ENCODE measurements around the gene ORAI1. TPM values are rescaled to one million over a fixed set of nuclear protein-coding genes. Genes with fewer than 3 reads are reported as not detected.
"Not testable (repeated sequence)": the region's sequence is repeated elsewhere in the genome, so short reads cannot be mapped to it uniquely, and the experiment has no call there.

The ORAI1 gene
- total and polyA plus RNA-seq, 11 donors: 4.5 to 18.8 (median 9.5) TPM

- TF ChIP-seq POLR2A (IDR thresholded peaks at IDR 0.05) (no peak), CTCF (IDR thresholded peaks at IDR 0.05) (no peak)
- peak; percentile 25 to 39 (median 37) for ATAC-seq
- intact Hi-C loops (cut with DNase I): loop anchor here in 6 of 10 donors (5.0 to 10.0 kb wide), 2 partner anchors 46 to 48 kb away; partner anchors contain the start of gene ORAI1 (in 6 of the 6)
- Histone ChIP-seq H3K9me3 (no peaks in the 10 kb centered on the region), H3K27me3 (no peaks in the 10 kb centered on the region), H3K27ac (peak overlapping the region in 5 of 12 donors; percentile 6 to 73 (median 54)), H3K36me3 (no peaks in the 10 kb centered on the region), H3K4me1 (peaks cover 0 to 18% (median 8%) of the 10 kb centered on the region in 12 donors), H3K4me3 (peak overlapping the region in 8 of 12 donors; percentile 21 to 64 (median 55))
- DNase-seq: peak in 1 of 5 donors; percentile 51
- WGBS, 4 donors: 67 to 76% (median 71%) methylated on average over 11 to 12 of the region's 12 CpGs
Observed at GRCh38 chr12:121673013-121673511, 46.7 kb downstream of the ORAI1 start.

GRCh38 chr12:121676190-121676589, 49.9 kb downstream of the ORAI1 start:
- WGBS, 4 donors: 86 to 96% (median 91%) methylated on average over 5 of the region's 5 CpGs
- no peak for DNase-seq
- H3K4me1 ChIP-seq: peaks cover 0 to 18% (median 8%) of the 10 kb centered on the region in 12 donors
- no peaks in the 10 kb centered on the region for H3K36me3 ChIP-seq
- intact Hi-C loops (cut with DNase I): loop anchor here in 3 of 10 donors (5.0 to 10.0 kb wide), 2 partner anchors 44 to 51 kb away; partner anchors contain the start of gene ORAI1 (in 2 of the 3)
- no peak overlapping the region for H3K4me3 ChIP-seq
- no peak overlapping the region for H3K27ac ChIP-seq
- H3K27me3 ChIP-seq: no peaks in the 10 kb centered on the region
- no peak for ATAC-seq
- no peaks in the 10 kb centered on the region for H3K9me3 ChIP-seq
- TF ChIP-seq POLR2A (IDR thresholded peaks at IDR 0.05) (no peak), CTCF (IDR thresholded peaks at IDR 0.05) (no peak)

GRCh38 chr12:121678305-121678704, 52.0 kb downstream of the ORAI1 start:
- TF ChIP-seq POLR2A (IDR thresholded peaks at IDR 0.05): no peak
- no peak for TF ChIP-seq CTCF (IDR thresholded peaks at IDR 0.05)
- ATAC-seq (no peak), DNase-seq (no peak)
- Histone ChIP-seq H3K4me3 (no peak overlapping the region), H3K4me1 (peaks cover 0 to 2% (median 0%) of the 10 kb centered on the region in 12 donors), H3K9me3 (no peaks in the 10 kb centered on the region), H3K27ac (no peak overlapping the region), H3K36me3 (no peaks in the 10 kb centered on the region), H3K27me3 (no peaks in the 10 kb centered on the region)
- 79 to 86% (median 80%) methylated on average over 3 of the region's 3 CpGs for WGBS, 4 donors
- intact Hi-C loops (cut with DNase I): loop anchor here in 3 of 10 donors (5.0 to 10.0 kb wide), 2 partner anchors 46 to 54 kb away; partner anchors contain the start of gene ORAI1 (in 2 of the 3)

GRCh38 chr12:121678716-121679300, 52.5 kb downstream of the ORAI1 start:
- 68 to 78% (median 69%) methylated on average over 9 of the region's 9 CpGs for WGBS, 4 donors
- intact Hi-C loops (cut with DNase I): loop anchor here in 3 of 10 donors (5.0 to 10.0 kb wide), 2 partner anchors 47 to 54 kb away; partner anchors contain the start of gene ORAI1 (in 2 of the 3)
- H3K27ac ChIP-seq: no peak overlapping the region
- ATAC-seq: no peak
- DNase-seq: no peak
- no peaks in the 10 kb centered on the region for H3K9me3 ChIP-seq
- no peak overlapping the region for H3K4me3 ChIP-seq
- TF ChIP-seq POLR2A (IDR thresholded peaks at IDR 0.05): no peak
- no peak for TF ChIP-seq CTCF (IDR thresholded peaks at IDR 0.05)
- H3K27me3 ChIP-seq: no peaks in the 10 kb centered on the region
- no peaks in the 10 kb centered on the region for H3K4me1 ChIP-seq
- H3K36me3 ChIP-seq: no peaks in the 10 kb centered on the region

- H3K4me1 ChIP-seq, H3K27ac ChIP-seq, DNase-seq, H3K4me3 ChIP-seq, H3K9me3 ChIP-seq, H3K27me3 ChIP-seq, ATAC-seq, H3K36me3 ChIP-seq: not testable (repeated sequence)
- 81 to 90% (median 86%) methylated on average over 13 of the region's 13 CpGs for WGBS, 4 donors
- intact Hi-C loops (cut with DNase I): loop anchor here (2.0 to 10.0 kb wide), 8 partner anchors 47 to 345 kb away; partner anchors contain the start of gene ORAI1 (in 2 of the 10)
Observed at GRCh38 chr12:121679661-121680197, 53.4 kb downstream of the ORAI1 start.

Data from heart left ventricle (tissue), 16 donors.